ENCODE results near the gene SOX13.

- TF ChIP-seq TCF7L2 (IDR thresholded peaks at IDR 0.05; ENCODE audit: low read depth, low read length) (no peak), CTCF (IDR thresholded peaks at IDR 0.05) (no peak), REST (IDR thresholded peaks at IDR 0.05; ENCODE audit: insufficient read depth in 1 of 2, low read depth in 2 of 2, low read length in 1 of 2) (no peak)
These were observed 76.2 kb downstream of the SOX13 start for GRCh38 chr1:204149107-204149506.

Measured in Panc1 (cell line).